Measurements from ENCODE around the gene SYCP2.

Gene SYCP2

GRCh38 chr20:59820204-59821041 is 113.0 kb downstream of the SYCP2 start:
- DNase-seq, result no peak

DNA sequence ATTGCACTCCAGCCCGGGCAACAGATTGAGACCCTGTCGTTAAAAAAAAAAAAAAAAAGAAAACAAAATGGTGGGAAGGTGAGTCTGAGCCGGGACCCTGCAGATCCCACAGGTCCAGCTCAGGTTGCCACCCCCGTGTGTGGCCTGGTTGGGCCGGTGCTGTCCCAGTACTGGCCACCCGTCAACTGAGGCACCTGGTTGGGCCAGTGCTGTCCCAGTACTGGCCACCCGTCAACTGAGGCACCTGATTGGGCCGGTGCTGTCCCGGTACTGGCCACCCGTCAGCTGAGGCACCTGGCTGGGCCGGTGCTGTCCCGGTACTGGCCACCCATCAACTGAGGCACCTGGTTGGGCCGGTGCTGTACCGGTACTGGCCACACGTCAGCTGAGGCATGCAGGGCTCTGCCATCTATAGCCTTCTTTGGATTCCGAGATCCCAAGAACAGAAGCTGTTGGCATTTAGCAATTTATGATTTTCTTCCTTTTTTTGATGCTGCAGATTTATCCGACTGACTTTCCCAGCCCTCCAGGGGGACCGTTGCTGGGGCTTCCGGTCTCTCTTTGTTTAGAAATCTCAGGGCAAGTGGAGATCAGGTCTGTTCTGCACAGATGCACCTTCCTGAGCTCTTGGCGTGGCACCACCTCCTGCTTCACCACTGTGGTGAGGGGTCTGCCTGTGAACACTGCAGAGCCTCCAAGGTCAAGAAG is 113.8 kb downstream of the SYCP2 start:
- no peak for DNase-seq

DNA sequence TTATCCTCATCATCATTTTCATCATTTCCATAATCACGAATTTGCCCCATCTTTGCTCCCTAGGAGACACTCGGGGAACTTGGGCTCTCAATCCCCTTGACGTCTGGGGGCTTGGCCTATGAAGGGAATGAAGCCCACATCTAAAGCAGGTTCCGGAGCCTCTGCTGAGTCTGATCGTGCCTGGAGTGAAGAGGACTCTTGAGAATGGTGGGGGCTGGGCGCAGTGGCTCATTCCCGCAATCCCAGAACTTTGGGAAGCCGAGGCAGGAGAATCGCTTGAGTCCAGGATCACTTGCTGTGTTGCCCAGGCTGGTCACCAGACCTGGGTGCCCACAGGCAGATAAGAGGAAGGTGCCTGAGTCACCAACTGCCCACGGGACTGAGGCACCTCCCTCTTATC is 114.5 kb downstream of the SYCP2 start:
- no peak for DNase-seq

GRCh38 chr20:59817846-59818615 is 115.4 kb downstream of the SYCP2 start:
- DNase-seq, result no peak

- DNase-seq, result no peak
These were observed 116.0 kb downstream of the SYCP2 start for GRCh38 chr20:59817406-59817805.

DNA sequence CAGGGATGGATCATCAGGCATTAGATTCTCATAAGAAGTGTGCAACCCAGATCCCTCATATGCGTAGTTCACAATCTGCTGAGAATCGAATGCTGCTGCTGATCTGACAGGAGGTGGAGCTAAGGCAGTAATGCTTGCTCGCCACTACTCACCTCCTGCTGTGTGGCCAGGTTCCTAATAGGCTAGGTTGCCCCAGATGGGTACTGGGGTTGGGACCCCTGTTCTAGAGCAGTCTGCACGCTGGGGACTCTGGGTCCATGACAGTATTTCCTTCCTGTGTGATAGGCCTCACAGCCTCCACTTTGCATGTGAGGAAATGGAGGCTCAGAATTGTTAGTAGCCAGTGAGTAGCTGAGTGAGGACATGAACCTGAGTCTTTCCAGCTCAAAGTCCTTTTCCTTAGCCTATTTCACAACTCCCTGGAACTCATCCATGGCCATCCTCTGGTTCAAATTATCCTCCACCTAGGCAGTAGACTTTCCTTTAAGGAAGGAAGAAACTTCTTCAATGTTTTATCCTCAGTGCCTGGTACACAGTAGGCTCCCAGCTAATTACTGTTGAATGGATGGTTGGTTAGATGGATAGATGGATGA is 117.2 kb downstream of the SYCP2 start:
- no peak for DNase-seq

DNA sequence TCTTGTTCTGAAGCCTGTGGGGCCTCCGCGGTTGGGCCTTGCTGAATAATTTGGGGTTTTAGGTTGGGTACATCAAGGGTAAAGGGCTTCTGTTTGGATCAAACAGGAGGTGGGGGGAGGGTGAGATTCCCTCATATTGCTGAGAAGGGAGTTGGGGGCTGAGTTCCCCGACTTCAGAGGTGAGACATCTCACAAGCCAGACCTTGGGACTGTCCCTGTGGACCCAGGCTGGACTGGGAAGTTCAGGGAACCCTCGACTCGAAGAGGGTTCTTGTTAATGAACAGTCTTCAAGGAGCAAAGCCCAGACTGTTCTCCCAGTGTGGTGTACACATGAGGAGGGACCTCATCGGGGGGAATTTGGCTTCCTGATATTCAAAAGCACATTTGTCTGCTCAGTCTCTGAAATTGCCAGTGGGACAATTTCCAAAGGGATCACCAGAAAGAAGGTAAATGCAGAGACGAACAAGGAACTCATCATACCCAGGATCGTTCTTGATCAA is 118.5 kb downstream of the SYCP2 start:
- DNase-seq, result no peak

GRCh38 chr20:59813948-59814839 is 119.2 kb downstream of the SYCP2 start:
- DNase-seq, result no peak
